Astrocyte of the cerebellum (primary cell): ENCODE results near the gene RAB3C.

Source experiments
- DNase-seq: peaks from one replicate; pipeline ENCODE4 v3.0.0-alpha.2; 2011; ENCODE audit warnings: low read depth
- H3K4me3 ChIP-seq: 2 replicates; pipeline ENCODE4 v1.5.1; 2011; ENCODE audit warnings: mild to moderate bottlenecking, low read depth, low read length, moderate library complexity
- CTCF ChIP-seq: IDR thresholded peaks from 2 replicates; pipeline ENCODE4 v1.5.1; 2012; ENCODE audit warnings: low read length, low read depth, moderate library complexity, mild to moderate bottlenecking; ENCODE audit errors: missing control alignments
- in situ Hi-C: cut with HindIII; loops from 2 replicates; pipeline ENCODE4 v1.10.0; 2017; ENCODE audit warnings: low sequenced_read_pairs

RAB3C gene

GRCh38 chr5:58649716-58650115, 66.8 kb downstream of the RAB3C start:
- no peak for DNase-seq
- in situ Hi-C loops = no loop called here
- H3K4me3 ChIP-seq = no peak overlapping the region
- TF ChIP-seq CTCF = no peak

GRCh38 chr5:58653521-58653920, 70.6 kb downstream of the RAB3C start:
- TF ChIP-seq CTCF = no peak
- no peak overlapping the region for H3K4me3 ChIP-seq
- DNase-seq = no peak
- in situ Hi-C loops = no loop called here

- no peak for TF ChIP-seq CTCF
- DNase-seq = no peak
- in situ Hi-C loops = no loop called here
- H3K4me3 ChIP-seq = no peak overlapping the region
Measured at GRCh38 chr5:58666141-58666540, 83.3 kb downstream of the RAB3C start.

GRCh38 chr5:58666598-58667581, 84.0 kb downstream of the RAB3C start:
- DNase-seq = peak; percentile 73
- TF ChIP-seq CTCF = no peak
- no peak overlapping the region for H3K4me3 ChIP-seq
- in situ Hi-C loops = no loop called here

- H3K4me3 ChIP-seq = no peak overlapping the region
- no peak for DNase-seq
- no peak for TF ChIP-seq CTCF
- in situ Hi-C loops = no loop called here
Measured at GRCh38 chr5:58670582-58670981, 87.7 kb downstream of the RAB3C start.

- TF ChIP-seq CTCF = no peak
- H3K4me3 ChIP-seq = no peak overlapping the region
Measured at GRCh38 chr5:58671155-58671554, 88.3 kb downstream of the RAB3C start.

More at GRCh38 chr5:58671155-58671554, 88.3 kb downstream of the RAB3C start:
- DNase-seq = no peak
- in situ Hi-C loops = no loop called here
